IMR-90 (cell line): Measurements from ENCODE around the gene PLCH1.

Source experiments
- MAFK ChIP-seq: IDR thresholded peaks from 2 replicates; pipeline ENCODE4 v1.6.1; 2012; ENCODE audit warnings: low read depth, low read length, improper control_type of control experiment
- MAZ ChIP-seq: IDR thresholded peaks from 2 replicates; pipeline ENCODE4 v1.6.1; 2012; ENCODE audit warnings: low read depth, mild to moderate bottlenecking, low read length, improper control_type of control experiment, moderate library complexity, borderline replicate concordance
- POLR2A ChIP-seq: IDR thresholded peaks from 2 replicates; pipeline ENCODE4 v1.6.1; 2012; ENCODE audit warnings: mild to moderate bottlenecking, low read depth, low read length
- RAD21 ChIP-seq: IDR thresholded peaks from 2 replicates; pipeline ENCODE4 v1.6.1; 2012; ENCODE audit warnings: low read length, improper control_type of control experiment
- SMC3 ChIP-seq: fragments of 150-350 bp; IDR thresholded peaks from 2 replicates; pipeline ENCODE4 v1.6.1; 2016; ENCODE audit warnings: low read depth, mild to moderate bottlenecking, antibody characterized with exemption, low read length, moderate library complexity
- TF ChIP-seq, protein P1 (sequence below): conservative IDR thresholded peaks from 2 replicates; pipeline ENCODE4 v1.5.1; 2012; ENCODE audit warnings: mild to moderate bottlenecking, low read depth, low read length, improper control_type of control experiment

DNA sequence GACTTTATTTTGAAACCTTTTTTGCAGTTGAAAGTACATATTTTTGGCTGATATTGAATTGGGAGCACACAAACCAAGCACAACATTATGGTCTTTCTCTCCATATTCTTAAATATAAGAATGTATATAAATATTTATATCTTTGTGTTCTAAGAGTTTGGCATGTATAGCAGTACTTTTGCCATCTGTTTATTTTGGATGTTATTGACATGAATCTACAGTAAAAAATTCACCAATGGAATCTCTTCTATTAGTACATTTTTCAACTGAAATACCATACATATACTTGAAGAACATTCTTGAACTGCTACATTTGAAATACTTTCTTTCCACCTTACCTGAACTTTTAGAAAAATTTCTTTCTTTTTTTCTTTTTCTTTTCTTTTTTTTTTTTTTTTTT, 342.2 kb downstream of the PLCH1 start:
- TF ChIP-seq, protein P1, sequence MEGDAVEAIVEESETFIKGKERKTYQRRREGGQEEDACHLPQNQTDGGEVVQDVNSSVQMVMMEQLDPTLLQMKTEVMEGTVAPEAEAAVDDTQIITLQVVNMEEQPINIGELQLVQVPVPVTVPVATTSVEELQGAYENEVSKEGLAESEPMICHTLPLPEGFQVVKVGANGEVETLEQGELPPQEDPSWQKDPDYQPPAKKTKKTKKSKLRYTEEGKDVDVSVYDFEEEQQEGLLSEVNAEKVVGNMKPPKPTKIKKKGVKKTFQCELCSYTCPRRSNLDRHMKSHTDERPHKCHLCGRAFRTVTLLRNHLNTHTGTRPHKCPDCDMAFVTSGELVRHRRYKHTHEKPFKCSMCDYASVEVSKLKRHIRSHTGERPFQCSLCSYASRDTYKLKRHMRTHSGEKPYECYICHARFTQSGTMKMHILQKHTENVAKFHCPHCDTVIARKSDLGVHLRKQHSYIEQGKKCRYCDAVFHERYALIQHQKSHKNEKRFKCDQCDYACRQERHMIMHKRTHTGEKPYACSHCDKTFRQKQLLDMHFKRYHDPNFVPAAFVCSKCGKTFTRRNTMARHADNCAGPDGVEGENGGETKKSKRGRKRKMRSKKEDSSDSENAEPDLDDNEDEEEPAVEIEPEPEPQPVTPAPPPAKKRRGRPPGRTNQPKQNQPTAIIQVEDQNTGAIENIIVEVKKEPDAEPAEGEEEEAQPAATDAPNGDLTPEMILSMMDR = no peak
- TF ChIP-seq MAFK = no peak
- no peak for TF ChIP-seq POLR2A
- TF ChIP-seq RAD21 = no peak
- TF ChIP-seq MAZ = no peak
- no peak for TF ChIP-seq SMC3
